Stimulated activated CD8-positive, alpha-beta memory T cell treated with anti-CD3 and anti-CD28 coated beads, Interleukin-12 subunit alpha, Interleukin-12 subunit beta, amount 100 ng/mL, for 4 hours (primary cell): Measurements from ENCODE around the gene SEC14L5.
"Not testable (repeated sequence)": the region's sequence is repeated elsewhere in the genome, so short reads cannot be mapped to it uniquely, and the experiment has no call there.

Experiments
- DNase-seq: peaks from one replicate; pipeline ENCODE4 v3.0.0-alpha.2; 2020; ENCODE audit warnings: low read depth

SEC14L5 gene

DNA sequence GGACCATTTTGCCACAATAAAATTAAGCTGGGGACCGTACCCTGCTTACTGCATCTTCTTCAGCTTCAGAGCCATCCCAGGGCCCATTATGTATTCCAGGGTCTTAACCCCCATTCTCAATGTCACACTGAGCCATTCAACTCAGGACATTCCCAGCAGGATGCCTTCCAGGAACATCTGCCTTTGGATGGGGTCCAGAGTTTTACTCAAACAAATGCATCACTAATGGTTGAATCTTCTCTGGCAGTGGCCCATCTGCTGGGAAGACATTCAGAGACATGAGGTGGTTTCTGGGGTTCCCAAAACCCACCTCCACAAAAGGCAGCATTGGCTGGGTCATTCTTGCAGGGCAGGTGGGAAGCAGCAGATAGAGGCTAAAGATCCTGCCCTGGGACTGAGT lies 3.4 kb upstream of the SEC14L5 start:
- DNase-seq, result no peak

DNA sequence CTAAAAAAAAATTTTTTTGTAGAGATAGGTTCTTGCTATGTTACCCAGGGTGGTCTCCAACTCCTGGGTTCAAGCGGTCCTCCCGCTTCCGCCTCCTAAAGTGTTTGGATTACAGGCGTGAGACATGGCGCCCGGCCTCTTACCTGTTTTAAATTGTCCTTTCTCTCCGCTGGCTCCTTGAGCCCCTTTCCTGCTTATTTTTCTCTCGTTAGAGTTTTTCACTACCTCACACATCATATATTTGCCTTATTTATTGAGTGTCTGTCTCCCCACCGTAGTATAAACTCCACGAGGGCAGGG lies 760 bp upstream of the SEC14L5 start:
- DNase-seq, result no peak

- no peak for DNase-seq
Measured at GRCh38 chr16:4958510-4959438, 644 bp downstream of the SEC14L5 start.

GRCh38 chr16:4960579-4960978 lies 2.4 kb downstream of the SEC14L5 start:
- DNase-seq, result no peak

GRCh38 chr16:4962716-4963115 lies 4.6 kb downstream of the SEC14L5 start:
- no peak for DNase-seq

DNA sequence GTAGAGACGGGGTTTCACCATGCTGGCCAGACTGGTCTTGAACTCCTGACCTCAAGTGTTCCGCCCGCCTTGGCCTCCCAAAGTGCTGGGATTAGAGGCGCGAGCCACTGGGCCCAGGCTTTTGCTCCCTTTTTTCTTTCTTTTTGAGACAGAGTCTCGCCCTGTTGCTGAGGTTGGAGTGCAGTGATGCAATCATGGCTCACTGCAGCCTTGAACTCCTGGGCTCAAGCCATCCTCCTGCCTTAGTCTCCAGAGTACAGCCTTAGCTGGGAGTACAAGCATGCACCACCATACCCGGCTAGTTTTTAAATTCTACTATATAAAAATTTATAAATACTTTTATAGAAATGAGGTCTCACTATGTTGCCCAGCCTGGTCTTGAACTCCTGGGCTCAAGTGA lies 5.4 kb downstream of the SEC14L5 start:
- not testable (repeated sequence) for DNase-seq

DNA sequence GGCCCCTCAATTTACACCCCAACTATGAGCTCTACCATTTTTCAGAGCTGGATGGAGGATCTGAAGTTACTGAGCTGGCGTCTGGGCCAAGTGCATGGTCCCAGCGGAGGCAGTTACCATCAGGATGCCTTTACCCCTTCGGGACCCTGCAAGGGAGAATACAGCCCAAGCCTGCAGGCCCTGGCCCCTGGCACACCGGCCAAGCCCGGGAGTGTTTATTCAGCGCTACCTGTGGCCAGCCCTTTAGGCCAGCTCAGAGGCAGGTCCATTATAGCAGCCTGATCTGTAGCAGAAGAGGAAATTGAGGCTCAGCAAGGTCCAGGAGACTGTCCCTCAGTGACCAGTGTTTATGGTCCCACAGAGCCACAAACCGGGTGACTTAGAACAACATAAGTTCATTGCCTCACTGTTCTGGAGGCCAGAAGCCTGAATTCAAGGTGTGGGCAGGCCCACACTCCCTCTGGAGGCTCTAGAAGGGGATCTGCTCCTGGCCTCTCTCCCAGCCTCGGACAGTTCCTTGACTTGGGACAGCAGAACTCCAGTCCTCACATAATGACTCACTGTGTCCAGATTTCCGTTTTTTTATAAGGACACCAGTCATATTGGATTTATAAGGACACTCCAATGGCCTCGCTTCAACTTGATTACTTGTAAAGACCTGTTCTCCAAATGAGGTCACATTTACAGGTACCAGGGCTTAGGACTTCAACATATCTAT lies 8.8 kb downstream of the SEC14L5 start:
- DNase-seq, result no peak

- not testable (repeated sequence) for DNase-seq
Measured at GRCh38 chr16:4968278-4968677, 10.1 kb downstream of the SEC14L5 start.

- DNase-seq, result no peak
Measured at GRCh38 chr16:4968879-4969483, 10.9 kb downstream of the SEC14L5 start.

GRCh38 chr16:4970010-4970409 lies 11.9 kb downstream of the SEC14L5 start:
- DNase-seq, result no peak

- DNase-seq, result no peak
Measured at GRCh38 chr16:4972938-4973587, 14.9 kb downstream of the SEC14L5 start.

DNA sequence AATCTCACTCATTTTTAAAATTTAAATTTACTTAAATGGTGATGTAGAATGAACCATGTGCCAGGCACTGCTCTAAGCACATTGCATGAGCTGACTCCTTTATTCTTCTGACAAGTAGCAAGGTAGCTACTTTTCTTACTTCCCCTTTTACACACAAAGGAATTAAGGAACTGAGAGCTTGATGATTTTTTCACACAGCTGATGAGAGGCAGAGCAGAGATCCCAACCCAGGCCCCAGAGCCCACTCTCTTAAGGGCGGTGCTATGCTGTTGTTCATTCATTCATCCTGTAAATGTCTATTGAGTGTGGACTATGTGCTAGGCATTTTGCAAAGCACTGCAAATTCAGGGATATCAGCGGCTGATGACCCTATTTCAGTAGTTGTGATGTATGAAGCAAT lies 17.9 kb downstream of the SEC14L5 start:
- DNase-seq, result no peak

DNA sequence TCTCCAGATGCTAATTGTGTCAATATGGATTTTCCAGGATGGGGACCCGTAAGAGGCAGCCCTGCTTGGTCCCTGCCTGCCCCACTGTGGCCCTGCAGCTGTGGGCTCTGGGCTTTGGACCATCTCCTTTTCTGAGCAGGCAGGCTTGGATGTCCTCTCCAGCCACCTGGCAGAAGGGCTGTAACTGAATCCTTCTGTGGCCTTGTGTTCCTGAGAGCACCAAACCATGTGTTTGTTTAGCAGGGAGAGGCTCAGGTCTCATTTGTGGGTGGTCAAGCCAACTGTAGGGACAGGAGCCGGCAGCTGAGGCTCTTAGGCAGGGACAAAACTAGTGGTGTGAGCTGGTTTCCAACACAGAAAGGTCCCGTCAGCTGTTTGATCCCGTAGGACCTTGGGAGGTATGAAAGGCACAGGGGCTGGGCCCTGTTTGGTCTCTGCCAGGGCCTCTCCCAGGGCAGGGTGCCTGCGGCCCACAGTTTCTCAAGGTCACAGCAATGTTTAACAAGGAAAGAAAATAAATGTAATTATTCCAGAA lies 18.5 kb downstream of the SEC14L5 start:
- no peak for DNase-seq

DNA sequence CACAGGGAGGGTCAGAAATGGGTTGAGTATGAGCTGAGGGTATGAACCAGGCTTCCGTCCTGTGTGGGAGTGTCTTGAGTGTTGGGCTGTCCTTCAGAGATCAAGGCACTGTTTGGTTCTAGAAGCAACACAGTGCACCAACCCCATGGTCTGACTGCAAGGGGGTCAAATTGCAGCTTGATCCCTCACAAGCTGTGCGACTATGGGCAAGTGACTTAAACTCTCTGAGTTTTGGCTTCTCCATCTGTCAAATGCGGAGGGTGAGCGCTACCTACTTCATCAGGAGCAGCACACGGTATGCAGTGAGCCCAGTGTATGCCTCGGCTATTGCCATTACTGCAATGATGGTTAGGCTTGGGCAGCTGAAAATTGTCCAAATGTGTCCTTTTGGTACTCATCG lies 21.0 kb downstream of the SEC14L5 start:
- no peak for DNase-seq

DNA sequence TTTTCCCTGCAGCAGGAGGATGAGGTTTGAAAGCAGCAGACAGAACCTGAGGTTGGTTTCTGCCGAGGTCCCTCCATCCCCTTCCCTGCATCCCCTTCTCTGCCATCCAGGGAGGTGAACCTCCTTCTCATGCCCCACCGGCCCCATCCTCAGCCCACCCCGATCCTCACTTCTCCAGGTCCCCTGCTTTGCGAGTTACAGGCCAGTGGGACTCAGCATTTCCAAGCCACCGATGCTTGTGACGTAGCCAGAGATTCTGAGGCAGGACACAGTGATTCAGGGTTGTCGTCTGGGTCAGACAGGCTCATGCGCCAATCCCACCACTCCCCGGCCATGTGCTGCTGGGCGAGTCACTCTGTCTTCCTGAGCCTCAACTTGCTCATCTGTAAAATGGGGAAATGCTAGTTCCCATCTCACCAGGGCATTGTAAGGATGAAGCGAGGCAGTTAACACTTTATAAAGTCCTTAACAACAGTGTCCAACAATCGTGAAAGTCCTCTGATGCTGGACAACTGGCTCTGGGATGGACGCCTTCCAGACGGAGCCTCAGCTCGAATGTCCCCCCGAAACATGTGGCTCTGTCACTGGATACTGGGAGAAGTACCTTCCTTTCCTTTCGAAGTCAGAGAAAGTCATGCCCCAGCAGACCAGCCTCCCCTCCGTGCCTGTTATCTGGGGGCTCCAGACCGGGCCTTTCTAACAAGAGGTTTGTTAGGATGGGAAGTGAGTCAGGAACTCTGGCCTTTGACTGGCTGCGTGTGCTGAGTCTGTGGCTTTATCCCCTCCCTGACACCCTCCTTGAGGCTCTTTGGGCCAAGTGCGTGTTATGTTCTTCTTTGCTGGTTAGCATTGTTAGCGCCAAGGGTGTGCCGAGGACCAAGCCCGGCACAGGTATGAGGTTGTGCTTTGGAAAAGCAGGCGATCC lies 21.9 kb downstream of the SEC14L5 start:
- no peak for DNase-seq

- no peak for DNase-seq
Measured at GRCh38 chr16:4980691-4981090, 22.6 kb downstream of the SEC14L5 start.

DNA sequence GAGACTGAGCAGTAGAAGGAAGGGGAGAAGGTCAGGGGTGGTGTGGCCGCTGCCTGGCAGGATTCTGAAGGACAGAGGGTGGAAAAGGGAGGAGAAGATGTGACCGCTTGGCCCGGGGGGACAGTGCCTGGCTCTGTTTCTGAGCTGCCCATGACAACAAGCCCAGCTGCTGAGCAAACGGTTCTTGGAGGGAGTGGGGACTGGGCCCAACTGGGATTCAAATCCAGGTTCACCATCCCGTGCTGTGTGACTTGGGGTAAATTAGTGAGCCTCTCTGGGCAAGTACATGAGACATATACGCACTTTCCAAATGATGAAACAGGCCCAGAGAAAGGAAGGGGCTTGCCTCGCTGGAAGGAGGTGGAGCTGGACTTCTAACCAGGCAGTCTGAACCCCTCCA lies 23.3 kb downstream of the SEC14L5 start:
- no peak for DNase-seq

DNA sequence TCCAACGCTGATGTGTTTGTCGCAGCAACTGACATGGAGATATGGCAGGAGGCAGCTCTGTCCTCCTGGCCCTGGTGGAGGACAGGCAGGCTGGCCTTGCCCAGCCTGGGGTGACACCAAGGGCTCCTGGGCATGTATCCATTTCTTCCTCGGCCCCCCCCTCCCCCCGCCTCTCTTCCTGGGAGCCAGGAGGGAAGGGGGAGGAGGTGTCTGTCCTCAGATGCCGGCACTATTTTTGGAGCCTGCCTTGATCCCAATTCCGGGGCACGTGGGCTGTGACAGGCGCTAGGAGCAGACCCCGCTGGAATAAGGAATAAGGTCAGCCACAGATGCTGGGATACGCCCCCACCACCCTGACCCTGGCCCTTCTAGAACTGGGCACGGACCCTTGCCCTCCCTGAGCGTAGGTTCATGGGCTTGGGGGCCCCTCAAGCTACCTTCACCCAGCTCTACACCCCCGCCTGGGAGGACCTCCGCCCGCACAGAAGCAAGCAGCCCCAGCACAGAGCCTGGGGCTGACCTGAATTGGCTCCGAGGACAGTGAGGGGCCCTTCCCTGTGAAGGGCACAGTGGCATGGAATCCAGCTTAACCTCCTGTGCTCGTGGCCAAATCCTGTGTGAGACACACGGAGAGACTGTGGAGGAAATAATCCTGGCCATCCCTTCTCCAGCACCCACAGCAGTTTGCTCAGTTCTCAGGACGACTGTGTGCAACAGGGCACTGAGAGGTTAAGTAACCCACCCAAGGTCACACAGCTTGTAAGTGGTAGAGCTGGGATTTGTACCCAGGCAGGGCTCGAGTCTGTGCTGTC lies 24.1 kb downstream of the SEC14L5 start:
- DNase-seq, result no peak

DNA sequence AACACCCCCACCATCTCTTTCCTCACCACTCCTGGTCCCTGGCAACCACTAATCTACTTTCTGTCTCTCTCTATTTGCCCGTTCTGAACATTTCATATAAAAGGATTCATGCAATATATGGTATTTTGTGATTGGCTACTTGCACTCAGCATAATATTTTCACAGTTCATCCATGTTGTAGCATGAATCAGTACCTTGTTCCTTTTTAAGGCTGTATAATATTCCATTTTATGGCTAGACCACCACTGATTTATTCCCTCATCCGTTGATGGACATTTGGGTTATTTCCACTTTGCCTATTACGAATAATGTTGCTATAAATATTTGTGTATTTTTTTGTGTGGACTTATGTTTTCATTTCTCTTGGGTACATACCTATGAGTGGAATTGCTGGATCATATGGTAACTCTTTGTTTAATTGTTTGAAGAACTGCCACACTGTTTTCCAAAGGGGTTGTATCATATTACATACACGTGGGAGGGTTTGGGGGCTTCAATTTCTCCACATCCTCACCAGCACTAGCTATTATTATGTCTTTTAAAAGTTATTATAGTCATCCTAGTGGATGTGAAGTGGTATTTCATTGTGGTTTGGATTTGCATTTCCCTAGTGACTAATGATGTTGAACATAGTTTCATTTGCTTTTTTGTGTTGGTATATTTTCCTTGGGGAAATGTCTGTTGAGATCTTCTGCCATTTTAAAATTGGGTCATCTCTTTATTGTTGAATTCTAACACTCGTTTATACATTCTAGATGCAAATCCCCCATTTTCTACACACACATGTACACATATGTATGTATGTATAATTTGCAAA lies 26.3 kb downstream of the SEC14L5 start:
- no peak for DNase-seq

GRCh38 chr16:4987250-4987579 lies 29.1 kb downstream of the SEC14L5 start:
- DNase-seq, result no peak
